ENCODE data around the gene SLC26A11. TPM values are rescaled to one million over a fixed set of nuclear protein-coding genes. Genes with fewer than 3 reads are reported as not detected.

SLC26A11 gene
- total and polyA plus RNA-seq, 2 of the 13 experiments (the other 11 are each of a cell fraction or from before 2014, with no cell fraction given) = 8.7 to 13.2 TPM

DNA sequence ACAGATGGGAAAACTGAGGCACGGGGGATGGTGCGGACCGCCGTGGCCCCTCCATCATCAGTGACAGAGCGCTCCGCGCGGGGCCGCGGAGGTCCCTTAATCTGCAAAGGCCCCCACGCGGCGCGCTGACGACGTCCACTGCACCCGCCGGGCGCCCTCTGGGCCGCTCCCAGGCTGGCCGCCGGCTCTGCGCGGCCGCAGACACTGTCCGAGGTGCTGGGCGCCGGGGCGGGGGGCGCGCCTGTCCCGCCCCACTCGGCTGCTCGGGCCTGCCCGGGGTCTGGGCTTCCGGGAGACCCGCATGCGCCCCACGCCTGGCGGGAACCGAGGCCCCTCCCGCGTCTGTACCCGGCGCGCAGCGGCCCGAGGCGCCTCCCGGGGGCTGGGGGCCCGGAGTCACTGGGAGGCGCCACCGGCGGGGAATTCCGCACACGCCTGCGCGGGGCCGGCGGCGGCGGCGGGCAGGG, 39.9 kb downstream of the SLC26A11 start (continued):
- TF ChIP-seq, protein P1, sequence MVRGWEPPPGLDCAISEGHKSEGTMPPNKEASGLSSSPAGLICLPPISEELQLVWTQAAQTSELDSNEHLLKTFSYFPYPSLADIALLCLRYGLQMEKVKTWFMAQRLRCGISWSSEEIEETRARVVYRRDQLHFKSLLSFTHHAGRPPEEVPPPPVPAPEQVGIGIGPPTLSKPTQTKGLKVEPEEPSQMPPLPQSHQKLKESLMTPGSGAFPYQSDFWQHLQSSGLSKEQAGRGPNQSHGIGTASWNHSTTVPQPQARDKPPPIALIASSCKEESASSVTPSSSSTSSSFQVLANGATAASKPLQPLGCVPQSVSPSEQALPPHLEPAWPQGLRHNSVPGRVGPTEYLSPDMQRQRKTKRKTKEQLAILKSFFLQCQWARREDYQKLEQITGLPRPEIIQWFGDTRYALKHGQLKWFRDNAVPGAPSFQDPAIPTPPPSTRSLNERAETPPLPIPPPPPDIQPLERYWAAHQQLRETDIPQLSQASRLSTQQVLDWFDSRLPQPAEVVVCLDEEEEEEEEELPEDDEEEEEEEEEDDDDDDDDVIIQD (CRISPR knock-in tag; IDR thresholded peaks at IDR 0.05; ENCODE audit: low read depth) = no peak
- TF ChIP-seq KAT8 (CRISPR knock-in tag; IDR thresholded peaks at IDR 0.05) (no peak; the same call in 1 of the 2 replicates), FOSL1 (CRISPR knock-in tag; IDR thresholded peaks at IDR 0.05; ENCODE audit: borderline replicate concordance) (0 out of 2 replicates have a peak, but pooled peaks have one; percentile 43), RFX3 (CRISPR knock-in tag; IDR thresholded peaks at IDR 0.05) (no peak), NR2F2 (IDR thresholded peaks at IDR 0.05; ENCODE audit: borderline replicate concordance, low read depth) (no peak), TAF15 (IDR thresholded peaks at IDR 0.05; ENCODE audit: low read depth, low read length, poor library complexity, severe bottlenecking) (no peak), PAWR (CRISPR knock-in tag; IDR thresholded peaks at IDR 0.05; ENCODE audit: borderline replicate concordance) (no peak), ZNF543 (CRISPR knock-in tag; IDR thresholded peaks at IDR 0.05) (no peak), NCOA1 (CRISPR knock-in tag; IDR thresholded peaks at IDR 0.05) (no peak), SMAD3 (CRISPR knock-in tag; IDR thresholded peaks at IDR 0.05) (no peak), NR2C2 (CRISPR knock-in tag; IDR thresholded peaks at IDR 0.05; ENCODE audit: borderline replicate concordance) (no peak), SP4 (CRISPR knock-in tag; IDR thresholded peaks at IDR 0.05) (peak; percentile 54), ZNF143 (CRISPR knock-in tag; IDR thresholded peaks at IDR 0.05) (no peak), ZBTB20 (CRISPR knock-in tag; IDR thresholded peaks at IDR 0.05; ENCODE audit: borderline replicate concordance, low read depth) (no peak), ZNF678 (CRISPR knock-in tag; IDR thresholded peaks at IDR 0.05) (no peak; the same call in 1 of the 2 replicates), CBX5 (CRISPR knock-in tag; IDR thresholded peaks at IDR 0.05; ENCODE audit: borderline replicate concordance) (0 out of 2 replicates have a peak, but pooled peaks have one; percentile 4)
- TF ChIP-seq, protein P2, sequence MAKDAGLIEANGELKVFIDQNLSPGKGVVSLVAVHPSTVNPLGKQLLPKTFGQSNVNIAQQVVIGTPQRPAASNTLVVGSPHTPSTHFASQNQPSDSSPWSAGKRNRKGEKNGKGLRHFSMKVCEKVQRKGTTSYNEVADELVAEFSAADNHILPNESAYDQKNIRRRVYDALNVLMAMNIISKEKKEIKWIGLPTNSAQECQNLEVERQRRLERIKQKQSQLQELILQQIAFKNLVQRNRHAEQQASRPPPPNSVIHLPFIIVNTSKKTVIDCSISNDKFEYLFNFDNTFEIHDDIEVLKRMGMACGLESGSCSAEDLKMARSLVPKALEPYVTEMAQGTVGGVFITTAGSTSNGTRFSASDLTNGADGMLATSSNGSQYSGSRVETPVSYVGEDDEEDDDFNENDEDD (CRISPR knock-in tag; IDR thresholded peaks at IDR 0.05; ENCODE audit: borderline replicate concordance) = peak; percentile 79; the same call in 1 of the 2 replicates
- TF ChIP-seq, protein P3, sequence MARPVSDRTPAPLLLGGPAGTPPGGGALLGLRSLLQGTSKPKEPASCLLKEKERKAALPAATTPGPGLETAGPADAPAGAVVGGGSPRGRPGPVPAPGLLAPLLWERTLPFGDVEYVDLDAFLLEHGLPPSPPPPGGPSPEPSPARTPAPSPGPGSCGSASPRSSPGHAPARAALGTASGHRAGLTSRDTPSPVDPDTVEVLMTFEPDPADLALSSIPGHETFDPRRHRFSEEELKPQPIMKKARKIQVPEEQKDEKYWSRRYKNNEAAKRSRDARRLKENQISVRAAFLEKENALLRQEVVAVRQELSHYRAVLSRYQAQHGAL (CRISPR knock-in tag; IDR thresholded peaks at IDR 0.05; ENCODE audit: not compliant biosample characterization) = peak; percentile 76
- TF ChIP-seq, protein P4, sequence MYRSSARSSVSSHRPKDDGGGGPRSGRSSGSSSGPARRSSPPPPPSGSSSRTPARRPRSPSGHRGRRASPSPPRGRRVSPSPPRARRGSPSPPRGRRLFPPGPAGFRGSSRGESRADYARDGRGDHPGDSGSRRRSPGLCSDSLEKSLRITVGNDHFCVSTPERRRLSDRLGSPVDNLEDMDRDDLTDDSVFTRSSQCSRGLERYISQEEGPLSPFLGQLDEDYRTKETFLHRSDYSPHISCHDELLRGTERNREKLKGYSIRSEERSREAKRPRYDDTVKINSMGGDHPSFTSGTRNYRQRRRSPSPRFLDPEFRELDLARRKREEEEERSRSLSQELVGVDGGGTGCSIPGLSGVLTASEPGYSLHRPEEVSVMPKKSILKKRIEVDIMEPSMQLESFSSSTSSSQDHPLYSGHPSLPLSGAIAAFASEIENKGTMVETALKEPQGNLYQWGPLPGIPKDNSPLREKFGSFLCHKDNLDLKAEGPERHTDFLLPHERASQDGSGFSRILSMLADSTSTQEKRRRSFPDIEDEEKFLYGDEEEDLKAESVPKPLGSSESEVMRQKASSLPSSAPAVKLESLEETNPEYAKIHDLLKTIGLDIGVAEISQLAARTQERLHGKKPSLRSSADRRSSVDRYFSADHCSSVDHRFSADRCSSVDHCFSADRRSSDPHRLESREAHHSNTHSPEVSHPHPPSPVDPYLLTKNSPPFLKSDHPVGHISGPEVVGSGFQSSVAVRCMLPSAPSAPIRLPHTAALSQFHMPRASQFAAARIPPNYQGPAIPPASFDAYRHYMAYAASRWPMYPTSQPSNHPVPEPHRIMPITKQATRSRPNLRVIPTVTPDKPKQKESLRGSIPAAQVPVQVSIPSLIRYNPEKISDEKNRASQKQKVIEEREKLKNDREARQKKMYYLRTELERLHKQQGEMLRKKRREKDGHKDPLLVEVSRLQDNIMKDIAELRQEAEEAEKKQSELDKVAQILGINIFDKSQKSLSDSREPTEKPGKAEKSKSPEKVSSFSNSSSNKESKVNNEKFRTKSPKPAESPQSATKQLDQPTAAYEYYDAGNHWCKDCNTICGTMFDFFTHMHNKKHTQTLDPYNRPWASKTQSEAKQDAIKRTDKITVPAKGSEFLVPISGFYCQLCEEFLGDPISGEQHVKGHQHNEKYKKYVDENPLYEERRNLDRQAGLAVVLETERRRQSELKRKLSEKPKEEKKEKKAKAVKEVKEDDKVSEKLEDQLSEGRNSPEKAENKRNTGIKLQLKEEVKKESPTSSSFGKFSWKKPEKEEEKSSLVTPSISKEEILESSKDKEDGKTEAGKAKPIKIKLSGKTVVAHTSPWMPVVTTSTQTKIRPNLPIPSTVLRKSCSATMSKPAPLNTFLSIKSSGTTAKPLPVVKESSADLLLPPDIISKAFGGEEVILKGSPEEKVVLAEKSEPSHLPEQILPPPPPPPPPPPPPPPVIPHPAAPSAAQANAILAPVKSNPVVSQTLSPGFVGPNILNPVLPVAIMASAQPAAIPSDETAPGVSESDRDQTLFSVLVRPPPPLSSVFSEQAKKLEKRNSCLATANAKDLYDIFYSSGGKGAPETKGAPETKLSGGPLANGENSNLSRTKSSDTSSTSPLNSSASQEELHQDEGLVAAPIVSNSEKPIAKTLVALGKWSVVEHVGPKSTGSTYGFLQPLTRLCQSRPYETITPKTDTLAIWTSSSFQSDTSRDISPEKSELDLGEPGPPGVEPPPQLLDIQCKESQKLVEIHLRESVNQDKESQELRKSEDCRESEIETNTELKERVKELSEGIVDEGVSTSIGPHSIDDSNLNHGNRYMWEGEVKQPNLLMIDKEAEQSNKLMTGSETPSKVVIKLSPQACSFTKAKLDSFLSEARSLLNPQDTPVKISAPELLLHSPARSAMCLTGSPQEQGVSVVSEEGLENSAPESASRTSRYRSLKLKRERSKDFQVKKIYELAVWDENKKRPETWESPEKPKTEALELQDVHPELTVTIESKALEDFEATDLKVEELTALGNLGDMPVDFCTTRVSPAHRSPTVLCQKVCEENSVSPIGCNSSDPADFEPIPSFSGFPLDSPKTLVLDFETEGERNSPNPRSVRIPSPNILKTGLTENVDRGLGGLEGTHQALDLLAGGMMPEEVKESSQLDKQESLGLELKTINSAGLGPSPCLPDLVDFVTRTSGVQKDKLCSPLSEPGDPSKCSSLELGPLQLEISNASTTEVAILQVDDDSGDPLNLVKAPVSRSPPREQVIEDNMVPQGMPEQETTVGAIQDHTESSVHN (CRISPR knock-in tag; IDR thresholded peaks at IDR 0.05) = peak; percentile 49; the same call in 1 of the 2 replicates

Data from HepG2 (cell line).